Chondrocyte (in vitro differentiated cells): ENCODE measurements around the gene DECR2. TPM values are rescaled to one million over a fixed set of nuclear protein-coding genes. Genes with fewer than 3 reads are reported as not detected.

Source experiments
- DNase-seq: peaks from one replicate; pipeline ENCODE4 v3.0.0; 2021; ENCODE audit warnings: mixed read lengths, low spot score
- H3K27ac Mint-ChIP-seq: one replicate; pipeline ENCODE4 v1.8.0; 2021; ENCODE audit warnings: mild to moderate bottlenecking, moderate library complexity, mixed read lengths; ENCODE audit not compliant: unreplicated experiment
- H3K27me3 Mint-ChIP-seq: 2 replicates; pipeline ENCODE4 v1.8.0; 2021; ENCODE audit warnings: low read depth, mixed read lengths
- H3K36me3 Mint-ChIP-seq: 2 replicates; pipeline ENCODE4 v1.8.0; 2021; ENCODE audit warnings: low read depth, mixed read lengths
- H3K4me1 Mint-ChIP-seq: 2 replicates; pipeline ENCODE4 v1.8.0; 2021; ENCODE audit warnings: low read depth, mild to moderate bottlenecking, mixed read lengths
- H3K4me3 Mint-ChIP-seq: one replicate; pipeline ENCODE4 v1.8.0; 2021; ENCODE audit warnings: mild to moderate bottlenecking, moderate library complexity, mixed read lengths; ENCODE audit not compliant: unreplicated experiment
- H3K9me3 Mint-ChIP-seq: 2 replicates; pipeline ENCODE4 v1.8.0; 2021; ENCODE audit warnings: low read depth, mixed read lengths
- CTCF ChIP-seq: fragments of 200-600 bp; sonication (generic); IDR thresholded peaks from 2 replicates; pipeline ENCODE4 v1.5.0; 2021; ENCODE audit warnings: antibody characterized with exemption, mild to moderate bottlenecking, moderate library complexity
- total RNA-seq: library from RNA; stranded (reverse); gene quantifications from 3 replicates; pipeline ENCODE4 v1.2.1, GENCODE V29; 2021

DECR2 gene
- total RNA-seq, 1 donor from 2014 or later: 25.1 TPM

DNA sequence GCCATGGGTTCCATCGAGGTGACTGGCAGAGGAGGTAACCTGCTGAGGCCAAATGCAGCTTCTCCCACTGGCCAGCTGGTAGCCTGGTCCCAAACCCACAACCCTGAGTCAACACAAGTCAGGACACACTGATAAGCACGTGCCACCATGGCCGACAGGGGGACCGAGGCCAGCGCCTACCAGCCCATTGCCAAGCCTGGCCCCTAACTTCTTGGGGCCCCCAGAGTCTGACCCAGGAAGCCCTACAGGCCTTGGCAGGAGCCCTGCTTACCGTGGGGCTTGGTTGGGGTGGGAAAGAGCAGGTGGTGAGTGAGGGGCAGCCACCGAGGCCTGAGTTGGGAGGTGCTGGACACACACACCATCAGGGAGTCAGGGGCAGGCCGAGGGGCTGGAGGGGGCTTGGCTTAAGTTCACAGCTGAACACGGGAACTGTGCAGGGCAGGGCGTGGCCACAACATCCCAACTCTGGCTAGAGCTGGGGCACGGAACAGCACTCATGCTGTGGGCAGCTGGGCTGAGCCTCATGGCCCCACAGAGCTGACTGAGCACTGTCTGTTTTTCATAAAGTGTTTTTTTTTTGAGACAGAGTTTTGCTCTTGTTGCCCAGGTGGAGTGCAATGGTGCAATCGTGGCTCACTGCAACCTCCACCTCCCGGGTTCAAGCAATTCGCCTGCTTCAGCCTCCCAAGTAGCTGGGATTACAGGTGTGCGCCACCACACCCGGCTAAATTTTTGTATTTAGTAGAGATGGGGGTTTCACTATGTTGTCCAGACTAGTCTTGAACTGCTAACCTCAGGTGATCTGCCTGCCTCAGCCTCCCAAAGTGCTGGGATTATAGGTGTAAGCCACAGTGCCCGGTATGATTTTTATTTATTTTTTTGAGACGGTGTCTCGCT lies 36.8 kb upstream of the DECR2 start:
- H3K27me3 Mint-ChIP-seq: no peaks in the 10 kb centered on the region
- H3K27ac Mint-ChIP-seq: no peak overlapping the region
- no peak for TF ChIP-seq CTCF
- DNase-seq: no peak
- H3K4me1 Mint-ChIP-seq: peaks cover 5% of the 10 kb centered on the region
- H3K36me3 Mint-ChIP-seq: peaks cover 5% of the 10 kb centered on the region
- H3K9me3 Mint-ChIP-seq: no peaks in the 10 kb centered on the region
- no peak overlapping the region for H3K4me3 Mint-ChIP-seq

GRCh38 chr16:366476-366875 lies 35.2 kb upstream of the DECR2 start:
- H3K9me3 Mint-ChIP-seq: no peaks in the 10 kb centered on the region
- H3K27ac Mint-ChIP-seq: no peak overlapping the region
- DNase-seq: no peak
- no peaks in the 10 kb centered on the region for H3K27me3 Mint-ChIP-seq
- H3K4me3 Mint-ChIP-seq: no peak overlapping the region
- TF ChIP-seq CTCF: no peak
- H3K36me3 Mint-ChIP-seq: peaks cover 5% of the 10 kb centered on the region
- peaks cover 16% of the 10 kb centered on the region for H3K4me1 Mint-ChIP-seq

DNA sequence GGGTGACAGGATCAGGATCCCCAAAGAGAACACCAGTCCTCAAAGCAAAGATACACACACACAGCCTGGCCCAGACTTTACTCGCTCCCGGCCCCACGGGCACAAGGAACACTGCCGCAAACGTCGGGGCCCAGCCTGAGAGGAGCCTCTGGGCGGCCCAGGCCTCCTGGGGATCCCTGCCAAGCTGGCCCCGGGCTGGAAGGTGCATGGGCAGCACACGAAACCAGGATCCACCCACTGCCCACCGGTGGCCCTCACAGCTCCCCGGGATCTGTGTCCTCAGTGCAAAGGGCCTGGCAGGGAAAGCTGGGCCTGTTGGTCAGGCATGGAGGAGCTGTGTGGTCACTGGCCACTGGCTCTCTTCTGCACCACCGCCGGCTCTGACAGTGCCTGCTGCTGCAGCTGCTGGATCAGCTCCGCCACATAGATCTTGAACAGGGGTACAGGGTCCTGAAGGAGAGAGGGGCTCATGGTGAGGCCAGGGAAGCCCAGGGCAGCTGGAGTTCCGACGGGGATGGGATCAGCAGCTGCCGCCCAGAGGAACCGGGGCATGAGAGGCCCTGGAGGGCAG lies 34.3 kb upstream of the DECR2 start:
- peak; percentile 83 for DNase-seq
- Mint-ChIP-seq H3K4me1 (peaks cover 11% of the 10 kb centered on the region), H3K4me3 (no peak overlapping the region), H3K27ac (no peak overlapping the region), H3K27me3 (no peaks in the 10 kb centered on the region), H3K9me3 (no peaks in the 10 kb centered on the region), H3K36me3 (peaks cover 5% of the 10 kb centered on the region)
- no peak for TF ChIP-seq CTCF

DNA sequence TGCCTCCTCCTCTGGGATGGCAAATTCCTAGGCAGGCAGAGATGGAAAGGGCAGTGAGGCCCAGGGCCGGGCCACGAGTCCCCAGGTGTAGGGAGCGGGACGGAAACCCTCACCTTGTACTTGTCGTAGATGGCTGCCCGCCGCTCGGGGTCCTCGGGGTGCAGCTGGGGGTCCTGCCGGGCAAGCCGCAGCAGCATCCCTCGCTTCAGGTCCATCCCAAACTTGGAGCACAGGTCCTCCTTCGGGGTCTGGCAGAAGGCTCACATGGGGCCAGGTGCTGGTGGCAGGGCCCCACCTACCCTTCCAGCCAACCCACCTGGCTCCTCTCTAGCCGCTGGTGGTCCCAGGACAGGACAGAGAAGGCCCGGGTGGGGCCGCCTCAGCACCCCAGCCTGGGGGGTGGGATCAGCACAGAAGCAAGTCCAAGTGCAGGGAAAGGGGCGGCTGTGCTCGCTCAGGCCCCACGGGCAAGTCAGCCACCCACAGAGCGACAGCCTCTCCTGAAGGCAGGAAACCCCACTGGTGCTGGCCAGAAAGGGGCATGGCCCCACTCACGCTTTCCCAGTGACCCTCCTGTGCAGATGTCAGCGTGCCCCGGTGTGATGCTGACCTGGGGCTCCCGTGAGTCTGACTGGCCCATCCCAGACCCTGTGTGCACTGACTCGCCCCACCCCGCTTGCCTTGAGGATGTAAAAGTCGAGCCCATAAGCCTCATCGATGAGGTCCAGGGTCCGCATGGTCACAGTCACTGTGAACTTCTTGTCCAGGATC lies 33.1 kb upstream of the DECR2 start:
- H3K27ac Mint-ChIP-seq: no peak overlapping the region
- peaks cover 9% of the 10 kb centered on the region for H3K36me3 Mint-ChIP-seq
- peak; percentile 92 for DNase-seq
- H3K27me3 Mint-ChIP-seq: no peaks in the 10 kb centered on the region
- H3K9me3 Mint-ChIP-seq: no peaks in the 10 kb centered on the region
- H3K4me3 Mint-ChIP-seq: no peak overlapping the region
- no peak for TF ChIP-seq CTCF
- H3K4me1 Mint-ChIP-seq: peaks cover 11% of the 10 kb centered on the region

- no peak for DNase-seq
- peak overlapping the region; percentile 62 for H3K4me3 Mint-ChIP-seq
- peaks cover 9% of the 10 kb centered on the region for H3K36me3 Mint-ChIP-seq
- no peak overlapping the region for H3K27ac Mint-ChIP-seq
- H3K27me3 Mint-ChIP-seq: no peaks in the 10 kb centered on the region
- peaks cover 11% of the 10 kb centered on the region for H3K4me1 Mint-ChIP-seq
- no peak for TF ChIP-seq CTCF
- H3K9me3 Mint-ChIP-seq: no peaks in the 10 kb centered on the region
These were observed 32.3 kb upstream of the DECR2 start for GRCh38 chr16:369275-369865.
